Measurements from ENCODE around the gene FSTL3.
"Not testable (repeated sequence)": the region's sequence is repeated elsewhere in the genome, so short reads cannot be mapped to it uniquely, and the experiment has no call there.

The FSTL3 gene

DNA sequence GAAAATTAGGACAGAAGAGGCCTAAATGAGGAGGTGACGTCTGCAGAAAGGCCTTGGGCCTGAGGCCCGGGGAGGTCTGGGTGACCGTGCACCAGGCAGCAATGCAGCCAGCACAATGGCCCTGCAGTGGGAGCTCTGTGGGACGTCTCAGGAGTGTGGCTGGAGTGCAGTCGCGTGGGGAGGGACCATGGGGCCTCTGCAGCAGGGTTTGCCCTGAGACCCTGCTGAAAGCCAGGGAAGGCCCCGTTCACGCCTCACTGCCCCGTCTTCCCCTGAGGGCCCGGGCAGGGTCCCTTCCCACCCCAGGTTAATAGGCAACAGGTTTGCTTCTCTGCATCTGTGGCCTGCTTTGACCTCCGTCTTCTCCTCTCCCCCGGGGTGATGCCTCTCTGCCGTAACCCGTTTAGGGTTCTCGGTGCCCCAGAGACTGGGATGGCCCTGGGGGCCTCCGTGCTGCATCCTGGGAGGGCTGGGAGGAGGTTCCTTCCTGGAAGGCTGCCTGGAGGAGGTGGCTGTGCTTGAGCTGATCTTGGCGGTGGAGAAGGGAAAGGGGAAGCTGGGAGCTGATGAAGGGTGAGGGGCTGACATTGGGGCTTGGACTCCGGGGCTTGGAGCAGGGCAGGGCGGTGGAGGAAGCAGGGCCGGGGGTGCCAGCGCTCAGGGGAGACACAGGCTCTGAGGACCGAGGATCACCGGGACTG lies 42.2 kb downstream of the FSTL3 start:
- no peak for DNase-seq

DNA sequence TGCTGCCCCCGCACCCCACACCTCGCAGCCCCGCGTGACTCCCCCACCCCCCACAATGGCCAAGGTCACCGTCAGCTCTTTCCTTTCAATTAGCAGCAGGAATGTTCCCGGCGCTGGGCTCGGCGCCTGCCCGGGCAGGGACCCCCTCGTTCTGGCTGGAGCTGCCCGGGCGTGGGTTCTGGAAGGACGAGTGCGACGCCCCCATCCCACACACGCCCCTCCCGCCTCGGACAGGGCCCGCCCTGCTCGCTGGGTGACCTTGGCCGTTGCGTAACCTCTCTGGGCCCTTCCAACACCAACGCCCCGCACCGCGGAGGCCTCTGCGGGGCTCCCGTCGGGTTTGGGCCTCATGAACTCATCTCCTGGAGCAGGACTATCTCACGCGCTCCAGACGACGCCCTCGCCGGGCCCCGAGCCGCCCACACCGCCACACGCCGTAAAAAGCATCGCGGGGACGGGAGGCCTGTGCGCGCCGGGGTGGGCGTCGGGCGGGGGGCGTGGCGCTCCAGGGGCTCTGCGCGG lies 42.9 kb downstream of the FSTL3 start:
- no peak for DNase-seq

DNA sequence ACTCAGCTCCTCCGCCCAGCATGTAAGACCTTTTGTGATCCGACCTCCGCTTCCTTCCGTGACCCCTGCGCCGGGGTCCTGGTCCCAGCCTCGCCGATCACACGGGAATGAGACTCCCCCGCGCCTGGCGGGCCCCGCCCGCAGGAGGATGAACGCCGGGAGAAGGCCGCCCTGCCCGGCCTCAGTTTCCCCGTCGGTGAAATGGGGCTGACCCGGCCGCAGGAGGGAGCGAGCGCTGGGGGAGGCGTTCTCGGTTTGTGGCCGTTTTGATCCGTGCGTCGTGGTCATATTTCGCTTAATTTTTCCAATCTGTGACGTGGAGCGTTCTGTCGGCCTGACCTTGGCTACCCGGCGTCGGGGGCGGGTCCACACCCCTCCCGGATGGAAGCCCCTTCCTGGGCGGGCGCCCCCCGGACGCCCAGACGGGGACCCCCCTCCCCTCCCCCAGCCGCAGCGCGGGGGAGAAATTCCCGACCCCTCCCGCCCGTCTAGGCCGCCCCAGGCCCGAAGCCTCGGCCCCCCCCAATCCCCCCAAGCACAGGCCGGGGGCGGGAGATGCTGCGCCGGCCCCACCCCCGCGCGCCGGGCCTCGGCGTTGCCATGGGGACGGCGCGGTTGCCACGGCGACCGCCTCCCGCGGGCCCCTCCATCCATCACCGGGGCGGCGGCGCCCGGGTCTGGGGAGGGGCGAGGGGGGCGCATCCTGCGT lies 43.6 kb downstream of the FSTL3 start:
- no peak for DNase-seq

DNA sequence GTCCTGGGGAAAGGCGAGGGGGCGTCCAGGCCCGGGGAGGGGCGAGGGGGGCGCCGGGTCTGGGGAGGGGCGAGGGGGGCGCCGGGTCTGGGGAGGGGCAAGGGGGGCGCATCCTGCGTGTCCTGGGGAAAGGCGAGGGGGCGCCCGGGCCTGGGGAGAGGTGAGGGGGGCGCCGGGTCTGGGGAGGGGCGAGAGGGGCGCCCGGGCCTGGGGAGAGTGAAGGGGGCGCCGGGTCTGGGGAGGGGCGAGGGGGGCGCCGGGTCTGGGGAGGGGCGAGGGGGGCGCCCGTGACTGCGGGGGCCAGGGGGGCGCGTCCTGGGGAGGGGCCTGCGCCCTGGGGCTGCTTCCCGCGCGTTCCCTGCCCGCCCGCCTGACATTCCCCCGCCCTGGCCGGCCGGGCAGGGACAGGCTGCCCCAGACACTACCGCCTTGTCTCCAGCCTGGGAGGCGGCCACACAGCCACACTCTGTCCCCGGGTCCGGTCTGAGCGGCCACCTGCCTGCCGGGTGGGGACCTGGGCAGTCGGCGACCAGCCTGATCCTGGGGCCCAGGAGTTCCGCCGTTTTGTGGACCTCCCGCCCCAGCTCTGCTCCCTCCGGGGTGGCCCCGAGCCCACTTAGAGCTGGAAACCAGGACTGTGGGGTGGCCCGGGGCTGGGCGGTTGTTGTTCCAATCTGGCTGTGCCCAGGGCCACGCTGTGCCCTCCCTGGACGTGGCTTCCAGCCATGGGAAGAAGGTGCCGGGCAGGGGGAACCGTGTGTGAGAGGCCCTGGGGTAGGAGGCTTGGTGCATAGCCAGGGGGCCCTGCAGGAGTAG lies 44.4 kb downstream of the FSTL3 start:
- no peak for DNase-seq

DNA sequence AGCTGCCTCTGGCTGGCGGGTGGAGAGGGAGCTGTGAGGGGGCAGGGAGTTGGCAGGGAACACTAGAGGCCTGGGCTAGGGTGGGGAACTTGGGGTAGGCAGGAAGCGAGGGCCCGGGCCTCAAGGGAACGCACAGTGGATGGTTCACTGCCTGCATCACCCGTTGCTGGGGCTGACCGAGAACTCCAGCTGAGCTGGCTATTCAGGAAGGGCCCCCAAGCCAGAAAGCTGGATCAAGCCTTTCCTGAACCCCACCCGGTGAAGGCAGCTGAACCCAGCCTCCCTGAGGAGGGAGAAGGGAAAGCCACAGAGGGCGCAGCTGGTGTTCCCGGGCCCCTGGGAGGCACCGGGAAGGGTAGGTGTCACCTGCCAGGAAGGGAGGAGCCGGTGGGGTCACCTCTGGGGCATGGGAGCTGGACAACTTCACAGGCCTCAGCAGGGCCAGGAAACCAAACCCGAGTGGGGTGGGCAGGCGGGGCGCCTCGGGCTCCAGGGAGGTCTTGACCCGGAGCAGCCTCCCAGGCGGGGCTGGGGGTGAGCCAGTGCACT lies 46.4 kb downstream of the FSTL3 start:
- no peak for DNase-seq

DNA sequence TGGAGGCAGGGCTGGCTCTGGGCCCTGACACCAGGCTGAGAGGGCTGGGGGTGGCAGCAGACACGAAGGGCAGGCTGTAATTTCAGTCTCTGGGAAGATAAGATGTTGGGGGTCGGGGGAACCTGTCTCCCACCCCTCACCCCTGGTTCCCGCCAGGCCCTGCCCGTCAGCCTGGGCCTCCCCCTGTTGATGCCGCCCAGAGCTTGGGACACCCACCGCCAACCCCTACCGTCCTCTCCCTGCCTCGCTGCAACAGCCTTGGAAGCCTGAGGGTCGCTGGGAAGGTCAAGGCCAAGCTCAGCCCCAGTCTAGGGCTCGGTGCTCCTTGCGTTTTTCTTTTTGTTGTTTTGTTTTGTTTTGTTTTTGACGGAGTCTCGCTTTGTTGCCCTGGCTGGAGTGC lies 47.1 kb downstream of the FSTL3 start:
- DNase-seq: no peak

DNA sequence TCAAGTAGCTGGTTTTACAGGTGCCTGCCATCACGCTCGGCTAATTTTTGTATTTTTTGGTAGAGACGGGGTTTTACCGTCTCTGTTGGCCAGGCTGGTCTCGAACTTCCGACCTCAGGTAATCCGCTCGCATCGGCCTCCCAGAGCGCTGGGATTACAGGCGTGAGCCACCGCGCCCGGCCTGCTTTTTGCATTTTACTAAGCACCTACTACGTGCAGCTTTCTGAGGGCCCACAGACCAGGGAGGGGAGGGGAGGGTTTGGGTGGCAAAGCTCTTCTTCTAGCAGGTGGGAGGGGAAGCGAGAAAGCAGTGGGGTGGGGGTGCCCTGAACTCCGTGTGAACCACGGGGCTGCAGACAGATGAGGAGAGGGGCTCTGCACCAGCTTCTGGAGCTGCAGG lies 47.5 kb downstream of the FSTL3 start:
- DNase-seq: no peak

DNA sequence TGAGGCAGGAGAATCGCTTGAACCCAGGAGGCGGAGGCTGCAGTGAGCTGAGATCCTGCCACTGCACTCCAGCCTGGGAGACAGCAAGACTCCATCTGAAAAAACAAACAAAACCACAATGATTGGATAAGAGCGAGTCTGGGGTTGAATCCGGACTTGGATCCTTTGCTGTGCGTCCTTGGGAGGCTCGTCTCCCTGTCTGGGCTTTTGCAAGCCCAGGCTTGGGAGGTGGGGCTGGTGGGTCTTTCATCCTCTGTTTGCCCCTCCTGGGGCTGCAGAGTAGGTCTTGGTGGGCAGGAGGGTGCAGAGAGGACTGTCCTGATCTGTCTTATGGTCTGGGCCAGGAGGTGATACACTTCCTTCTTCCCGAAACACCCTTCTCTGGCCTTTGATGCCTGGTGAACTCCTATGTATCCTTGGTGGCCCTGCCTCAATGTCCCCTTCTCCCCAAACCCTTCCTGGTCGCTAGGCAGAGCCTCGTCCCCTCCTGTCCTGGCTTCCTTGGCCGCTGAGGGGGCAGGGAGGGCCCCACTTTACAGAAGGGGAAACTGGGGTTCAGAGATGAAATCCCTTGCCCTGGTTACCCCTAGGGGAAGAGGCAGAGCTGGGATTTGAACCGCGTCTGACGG lies 49.4 kb downstream of the FSTL3 start:
- DNase-seq: no peak

DNA sequence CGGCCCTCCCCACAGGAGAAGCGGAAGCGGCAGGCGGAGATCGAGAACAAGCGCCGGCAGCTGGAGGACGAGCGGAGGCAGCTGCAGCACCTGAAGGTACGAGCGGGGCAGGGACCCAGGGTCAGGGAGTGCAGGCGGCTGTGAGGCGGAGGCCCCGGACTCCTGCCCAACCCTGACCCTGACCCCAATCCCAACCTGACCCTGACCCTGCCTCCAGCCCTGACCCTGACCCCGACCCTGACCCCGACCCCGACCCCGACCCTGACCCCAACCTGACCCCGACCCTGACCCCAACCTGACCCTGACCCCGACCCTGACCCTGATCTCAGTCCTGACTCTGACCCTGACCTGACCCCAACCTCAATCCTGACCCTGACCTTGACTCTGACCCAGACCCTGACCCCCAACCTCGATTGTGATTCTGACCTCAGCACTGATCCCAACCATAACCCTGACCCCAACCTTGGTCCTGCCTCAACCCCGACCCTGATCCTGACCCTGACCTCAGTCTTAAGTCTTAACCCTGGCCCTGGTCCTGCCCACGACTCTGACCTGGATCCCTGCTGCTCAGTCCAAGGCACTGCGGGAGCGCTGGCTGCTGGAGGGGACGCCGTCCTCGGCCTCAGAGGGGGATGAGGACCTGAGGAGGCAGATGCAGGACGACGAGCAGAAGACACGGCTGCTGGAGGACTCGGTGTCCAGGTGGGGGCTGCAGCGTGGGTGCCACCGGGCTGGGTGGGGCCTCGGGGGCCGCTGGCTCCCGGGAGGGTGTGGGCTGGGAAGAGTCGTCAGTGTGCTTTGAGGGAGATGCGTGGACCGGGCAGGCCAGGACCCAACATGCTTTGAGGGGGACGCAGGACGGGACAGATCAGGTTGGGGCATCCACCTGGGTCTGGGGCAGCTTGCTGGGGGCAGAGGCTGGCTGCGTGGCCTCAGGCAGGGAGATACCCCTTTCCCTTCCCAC lies 51.1 kb downstream of the FSTL3 start:
- DNase-seq: no peak

DNA sequence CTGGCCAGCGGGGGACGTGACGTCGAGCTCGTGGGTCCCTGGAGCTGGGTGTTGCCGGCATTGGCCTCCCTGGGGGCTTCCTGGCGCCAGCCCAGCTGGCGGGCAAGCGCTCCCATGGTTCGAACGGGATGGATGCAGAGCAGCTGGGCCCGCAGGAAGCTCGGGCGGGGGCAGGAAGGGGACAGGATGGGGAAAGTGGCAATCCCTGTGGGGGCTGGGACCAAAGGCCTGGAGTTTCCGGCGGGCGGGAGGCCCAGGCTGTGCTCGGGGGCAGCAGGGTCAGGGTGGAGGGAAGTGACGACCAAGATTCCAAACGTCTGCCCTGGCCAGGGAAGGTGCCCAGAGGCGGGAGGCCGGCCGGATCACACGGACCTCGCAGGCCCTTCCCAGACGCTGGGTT lies 51.8 kb downstream of the FSTL3 start:
- no peak for DNase-seq

DNA sequence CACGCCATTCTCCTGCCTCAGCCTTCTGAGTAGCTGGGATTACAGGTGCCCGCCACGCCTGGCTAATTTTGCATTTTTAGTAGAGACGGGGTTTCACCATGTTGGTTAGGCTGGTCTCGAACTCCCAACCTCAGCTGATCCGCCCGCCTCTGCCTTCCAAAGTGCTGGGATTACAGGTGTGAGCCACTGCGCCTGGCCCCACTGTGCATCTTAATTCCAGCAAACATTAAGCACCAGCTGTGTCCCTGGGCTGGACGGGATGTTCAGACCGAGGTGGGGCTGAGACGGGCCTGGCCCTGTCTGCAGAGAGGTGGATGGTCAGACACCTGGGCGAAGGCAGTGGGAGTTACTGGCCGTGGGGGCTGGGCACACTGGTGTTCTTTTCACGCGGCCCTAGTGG lies 53.4 kb downstream of the FSTL3 start:
- not testable (repeated sequence) for DNase-seq

DNA sequence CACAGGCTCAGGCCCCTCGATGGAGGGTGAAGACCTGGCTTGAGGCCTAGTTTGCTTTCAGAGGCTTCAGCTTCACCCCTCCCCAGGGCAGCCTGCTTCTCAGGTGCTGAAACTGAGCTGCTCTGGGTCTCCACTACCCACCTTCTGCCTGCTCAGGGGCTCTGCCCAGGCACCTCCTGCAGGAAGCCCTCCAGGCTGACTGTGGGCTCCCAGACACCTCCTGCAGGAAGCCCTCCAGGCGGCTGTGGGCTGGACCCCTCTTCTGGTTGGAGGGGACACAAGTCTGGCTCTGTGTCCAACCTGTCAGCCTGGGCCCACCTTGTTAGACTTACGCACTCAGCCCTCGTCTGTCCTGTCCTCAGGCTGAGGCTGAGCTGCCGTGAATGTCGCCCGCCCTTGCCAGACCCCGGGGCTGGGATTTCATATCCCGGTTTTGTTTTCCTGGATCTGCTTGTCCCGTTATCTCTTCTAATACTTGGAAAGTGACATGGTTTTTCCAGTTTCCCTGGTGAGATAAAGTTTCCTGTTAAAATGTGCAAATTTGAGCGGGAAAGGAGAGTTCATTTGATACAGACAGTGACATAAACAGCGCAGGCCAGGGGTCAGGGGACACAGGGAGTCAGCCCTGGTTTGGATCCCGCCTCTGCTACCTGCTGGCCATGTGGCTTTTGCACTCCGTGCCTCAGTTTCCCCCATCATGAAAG lies 53.9 kb downstream of the FSTL3 start:
- DNase-seq: no peak

DNA sequence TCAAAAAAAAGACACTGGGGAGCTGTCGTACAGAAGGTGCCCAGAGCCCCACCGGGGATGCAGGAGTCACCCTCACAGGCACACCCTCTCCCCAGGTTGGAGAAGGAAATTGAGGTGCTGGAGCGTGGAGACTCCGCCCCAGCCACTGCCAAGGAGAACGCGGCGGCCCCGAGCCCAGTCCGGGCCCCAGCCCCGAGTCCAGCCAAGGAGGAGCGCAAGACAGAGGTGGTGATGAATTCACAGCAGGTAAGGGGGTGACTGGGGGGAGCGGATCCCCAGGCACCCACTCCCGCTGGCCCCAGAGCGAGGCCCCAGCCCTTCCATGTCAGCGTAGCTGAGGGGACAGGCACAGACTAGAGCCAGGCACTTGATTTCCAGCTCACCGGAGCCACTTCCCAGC lies 54.8 kb downstream of the FSTL3 start:
- no peak for DNase-seq

DNA sequence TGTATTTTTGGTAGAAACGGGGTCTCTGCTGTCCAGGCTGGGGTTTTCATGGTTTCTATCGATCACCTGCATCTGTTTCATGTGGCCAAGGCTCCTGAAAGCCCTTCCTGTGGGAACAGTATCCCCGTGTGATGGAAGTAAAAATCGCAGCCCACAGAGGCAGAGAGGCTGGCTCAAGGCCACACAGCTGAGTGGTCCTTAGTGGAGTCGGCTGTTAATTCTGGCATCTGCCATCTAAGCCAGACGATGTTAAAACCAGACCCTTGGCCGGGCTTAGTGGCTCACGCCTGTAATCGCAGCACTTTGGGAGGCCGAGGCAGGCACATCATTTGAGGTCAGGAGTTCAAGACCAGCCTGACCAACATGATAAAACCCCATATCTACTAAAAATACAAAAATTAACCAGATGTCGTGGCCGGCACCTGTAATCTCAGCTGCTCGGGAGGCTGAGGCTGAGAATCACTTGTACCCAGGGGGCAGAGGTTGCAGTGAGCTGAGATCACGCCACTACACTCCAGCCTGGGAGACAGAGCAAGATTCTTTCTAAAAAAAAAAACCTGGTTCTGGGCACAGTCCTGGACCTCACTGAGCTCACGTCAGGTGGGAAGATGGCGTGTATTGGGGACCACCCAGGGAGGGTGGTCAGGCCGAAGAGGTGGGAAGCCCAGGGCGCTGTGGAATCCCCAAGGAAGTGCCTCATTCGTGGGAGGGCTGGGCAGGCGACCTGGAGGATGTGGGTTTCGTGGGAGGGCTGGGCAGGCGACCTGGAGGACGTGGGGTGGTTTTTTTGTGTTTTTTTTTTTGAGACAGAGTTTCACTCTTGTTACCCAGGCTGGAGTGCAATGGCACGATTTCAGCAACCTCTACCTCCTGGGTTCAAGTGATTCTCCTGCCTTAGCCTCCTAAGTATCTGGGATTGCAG lies 56.2 kb downstream of the FSTL3 start:
- no peak for DNase-seq
